Measurements from ENCODE around the gene PSMG3. TPM values are rescaled to one million over a fixed set of nuclear protein-coding genes. Genes with fewer than 3 reads are reported as not detected.

The PSMG3 gene
- total and polyA plus RNA-seq, 2 of the 8 experiments (the other 6 are each of a cell fraction or from before 2014, with no cell fraction given), result 30.2 to 62.0 TPM

DNA sequence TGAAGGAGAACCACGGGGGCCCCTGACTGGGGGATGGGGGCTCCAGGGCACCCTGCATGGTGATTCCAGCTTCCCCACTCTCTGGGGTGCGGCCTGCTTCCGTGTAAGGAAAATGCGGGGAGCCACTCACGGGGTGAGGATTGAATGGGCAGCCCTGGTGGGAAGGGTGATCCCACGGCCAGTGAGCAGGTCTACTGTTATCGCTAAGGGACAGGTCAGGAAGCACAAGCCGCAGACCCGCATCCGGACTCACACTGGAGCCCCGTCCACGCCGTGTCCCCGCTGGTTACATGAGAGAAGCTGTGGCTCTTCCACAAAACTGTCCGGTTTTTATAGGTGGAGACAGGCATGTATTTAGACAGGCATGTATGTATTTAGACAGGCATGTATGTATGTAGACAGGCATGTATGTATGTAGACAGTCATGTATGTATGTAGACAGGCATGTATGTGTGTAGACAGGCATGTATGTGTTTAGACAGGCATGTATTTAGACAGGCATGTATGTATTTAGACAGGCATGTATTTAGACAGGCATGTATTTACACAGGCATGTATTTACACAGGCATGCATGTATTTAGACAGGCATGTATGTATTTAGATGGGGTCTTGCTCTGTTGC lies 5.7 kb downstream of the PSMG3 start:
- Histone ChIP-seq H3K23ac (ENCODE audit: insufficient read length) (no peak overlapping the region), H2BK15ac (ENCODE audit: low read length) (no peak overlapping the region), H2BK12ac (ENCODE audit: low read depth, low read length) (no peak overlapping the region; the same call in 1 of the 2 replicates), H4K20me1 (replicated peaks in 1 of 2; ENCODE audit: control insufficient read depth in 1 of 2, insufficient read depth in 2 of 2, low read length in 2 of 2) (no peaks in the 10 kb centered on the region), H3K4me1 (replicated peaks in 1 of 4; ENCODE audit: control insufficient read depth in 3 of 4, insufficient read depth in 4 of 4, low read length in 3 of 4) (peaks cover 0 to 16% (median 10%) of the 10 kb centered on the region in 4 experiments; a peak in 5 of 7 replicates), H3K9me3 (ENCODE audit: insufficient read depth in 2 of 2, low read depth in 1 of 2, low read length in 1 of 2) (no peaks in the 10 kb centered on the region), H2BK5ac (ENCODE audit: low read depth, low read length) (no peak overlapping the region), H3K36me3 (ENCODE audit: control insufficient read depth in 2 of 4, insufficient read depth in 4 of 4, low read length in 3 of 4) (peaks cover 0 to 15% (median 3%) of the 10 kb centered on the region in 4 experiments; a peak in 3 of 8 replicates), H3K27ac (ENCODE audit: low read depth, low read length) (no peak overlapping the region), H4K8ac (ENCODE audit: extremely low read depth, insufficient read depth, low read length) (no peak overlapping the region), H2AK5ac (ENCODE audit: low read depth, low read length) (no peak overlapping the region), H3K56ac (replicated peaks; ENCODE audit: insufficient read length, low read depth, low read length) (no peak overlapping the region), H3K79me2 (ENCODE audit: control insufficient read depth in 1 of 2, insufficient read depth in 2 of 2, low read length in 2 of 2) (no peaks in the 10 kb centered on the region), H3K79me1 (ENCODE audit: low read depth, low read length) (no peaks in the 10 kb centered on the region; the same call in 1 of the 2 replicates), H3K23me2 (ENCODE audit: low read depth, low read length) (no peaks in the 10 kb centered on the region; the same call in 1 of the 2 replicates), H3K4me3 (ENCODE audit: extremely low read depth in 1 of 4, insufficient read depth in 2 of 4, low read depth in 3 of 4, low read length in 4 of 4) (no peak overlapping the region), H2AFZ (ENCODE audit: low read length) (no peak overlapping the region), H4K5ac (ENCODE audit: insufficient read length, low read depth, low read length) (no peak overlapping the region), H3K4ac (replicated peaks; ENCODE audit: insufficient read length, low read depth, low read length) (no peak overlapping the region), H3K18ac (ENCODE audit: extremely low read depth, low read length) (no peak overlapping the region; the same call in 1 of the 2 replicates), H3K4me2 (ENCODE audit: insufficient read depth in 1 of 2, low read depth in 2 of 2, low read length in 2 of 2) (no peak overlapping the region), H3K9ac (replicated peaks in 1 of 4; ENCODE audit: extremely low read depth in 1 of 4, low read depth in 3 of 4, low read length in 3 of 4) (no peak overlapping the region), H4K91ac (replicated peaks; ENCODE audit: insufficient read length, low read length) (no peak overlapping the region), H3K14ac (ENCODE audit: insufficient read length) (no peak overlapping the region), H2BK120ac (replicated peaks; ENCODE audit: low read depth, low read length) (no peak overlapping the region), H2BK20ac (ENCODE audit: low read length) (no peak overlapping the region), H3K27me3 (replicated peaks in 1 of 4; ENCODE audit: control insufficient read depth in 3 of 4, extremely low read depth in 1 of 4, insufficient read depth in 3 of 4, low read length in 3 of 4) (no peaks in the 10 kb centered on the region; a peak in 2 of 7 replicates)
- POLR2A ChIA-PET (ENCODE audit: partially characterized antibody), result interaction anchor here (1.5 to 1.6 kb wide), 2 partner anchors 9 to 11 kb away, joined by 3 to 4 read pairs; no protein-coding TSS in a partner anchor
- no peak for FAIRE-seq
- DNase-seq (ENCODE audit: low read depth in 1 of 2, low spot score in 2 of 2), result no peak
- 94% methylated on average over 15 of the region's 15 CpGs; no CpG with 5 or more reads in 1 of the 2 experiments for WGBS, 2 experiments (ENCODE audit: extremely low coverage in 1 of 2, insufficient coverage in 1 of 2, insufficient read length in 1 of 2, insufficient replicate concordance in 2 of 2, low coverage in 1 of 2, low lambda C conversion rate in 2 of 2, missing lambda C conversion rate in 1 of 2)
- CTCF ChIA-PET (ENCODE audit: partially characterized antibody), result no interaction called here
- TF ChIP-seq NRF1 (IDR thresholded peaks at IDR 0.05; ENCODE audit: low read depth, low read length) (no peak), SAP30 (IDR thresholded peaks at IDR 0.05; ENCODE audit: insufficient read depth, insufficient replicate concordance, low read length) (no peak), BACH1 (IDR thresholded peaks at IDR 0.05; ENCODE audit: low read length) (no peak), POLR2AphosphoS5 (IDR thresholded peaks at IDR 0.05; ENCODE audit: low read depth, low read length) (no peak), TAF7 (optimal IDR thresholded peaks at IDR 0.05; ENCODE audit: borderline replicate concordance, low read depth, low read length) (no peak), KDM4A (IDR thresholded peaks at IDR 0.05; ENCODE audit: low read depth, low read length, severe bottlenecking) (no peak)
